Activated CD4-positive, alpha-beta T cell treated with anti-CD3 and anti-CD28 coated beads for 36 hours (primary cell): ENCODE results near the gene WDFY4. TPM values are rescaled to one million over a fixed set of nuclear protein-coding genes. Genes with fewer than 3 reads are reported as not detected.
"Not testable (repeated sequence)": the region's sequence is repeated elsewhere in the genome, so short reads cannot be mapped to it uniquely, and the experiment has no call there.

Source experiments
- ATAC-seq: fragments of 200-7000 bp; cut with Tn5 transposase; one replicate; pipeline ENCODE4 v1.10.0; 2021; ENCODE audit warnings: mild to moderate bottlenecking, moderate library complexity
- CTCF ChIA-PET: fragments of 350-600 bp; sonication (Branson Sonifier 250); formaldehyde crosslinking; loops from one replicate; lab custom pipeline; 2021; ENCODE audit warnings: antibody characterized with exemption; lab: Charles Lee
- POLR2A ChIA-PET: fragments of 350-600 bp; sonication (Branson Sonifier 250); formaldehyde crosslinking; loops from one replicate; lab custom pipeline; 2021; ENCODE audit warnings: antibody characterized with exemption, inconsistent platforms; lab: Charles Lee
- DNase-seq: peaks from one replicate; pipeline ENCODE4 v3.0.0-alpha.2; 2020
- H3K27ac Mint-ChIP-seq: one replicate; pipeline ENCODE4 v1.8.0; 2021; ENCODE audit warnings: mixed read lengths
- H3K27me3 Mint-ChIP-seq: one replicate; pipeline ENCODE4 v1.8.0; 2021; ENCODE audit warnings: mixed read lengths
- H3K36me3 Mint-ChIP-seq: one replicate; pipeline ENCODE4 v1.8.0; 2021; ENCODE audit warnings: low read depth, mixed read lengths
- H3K4me1 Mint-ChIP-seq: one replicate; pipeline ENCODE4 v1.8.0; 2021; ENCODE audit warnings: mixed read lengths
- H3K4me3 Mint-ChIP-seq: one replicate; pipeline ENCODE4 v1.8.0; 2021; ENCODE audit warnings: mild to moderate bottlenecking, moderate library complexity, mixed read lengths
- H3K9me3 Mint-ChIP-seq: one replicate; pipeline ENCODE4 v1.8.0; 2021; ENCODE audit warnings: low read depth, mixed read lengths
- intact Hi-C, 2 experiments: fragments of 100-400 bp; cut with DNase I in 1 of 2; cut with micrococcal nuclease in 1 of 2; formaldehyde crosslinking; loops; one replicate each; pipeline versions ENCODE4 v1.14.2 to v1.15.1; 2022 to 2024; cut with DNase I, micrococcal nuclease
- total RNA-seq, 2 experiments: library from RNA; stranded (reverse); gene quantifications; one replicate each; pipeline ENCODE4 v1.2.3, GENCODE V29; 2021

The WDFY4 gene
- under 1 TPM; 0.07 to 0.09 TPM for total RNA-seq

- H3K9me3 Mint-ChIP-seq, result no peaks in the 10 kb centered on the region
- no peak within 1 kb of the TSS for H3K27ac Mint-ChIP-seq
- no peak within 1 kb of the TSS for H3K4me3 Mint-ChIP-seq
- H3K4me1 Mint-ChIP-seq, result no peaks in the 10 kb centered on the region
- CTCF ChIA-PET, result interaction anchor here (1.2 kb wide), 1 partner anchor 28 kb away, joined by 4 read pairs; no protein-coding TSS in a partner anchor
- H3K27me3 Mint-ChIP-seq, result peaks cover 3% of the 10 kb centered on the region
- intact Hi-C loops, result no loop called here
- H3K36me3 Mint-ChIP-seq, result no peaks in the 10 kb centered on the region
- no peak for DNase-seq
- ATAC-seq, result no peak
- POLR2A ChIA-PET, result no interaction called here
Measured at GRCh38 chr10:48684792-48685623, at the start of gene WDFY4. WDFY4 (plus strand) TSS chr10:48684873; CDS start chr10:48709733, 24,860 bp downstream.

GRCh38 chr10:48634984-48635557 is 49.6 kb upstream of the WDFY4 start:
- no peak overlapping the region for H3K27ac Mint-ChIP-seq
- CTCF ChIA-PET, result no interaction called here
- POLR2A ChIA-PET, result no interaction called here
- peaks cover 7% of the 10 kb centered on the region for H3K9me3 Mint-ChIP-seq
- peaks cover 16% of the 10 kb centered on the region for H3K4me1 Mint-ChIP-seq
- ATAC-seq, result no peak
- no peak for DNase-seq
- no peaks in the 10 kb centered on the region for H3K36me3 Mint-ChIP-seq
- intact Hi-C loops, result no loop called here
- H3K27me3 Mint-ChIP-seq, result peaks cover 30% of the 10 kb centered on the region
- no peak overlapping the region for H3K4me3 Mint-ChIP-seq

- Mint-ChIP-seq H3K27ac (no peak overlapping the region), H3K36me3 (peaks cover 1% of the 10 kb centered on the region), H3K9me3 (peaks cover 11% of the 10 kb centered on the region), H3K4me1 (peaks cover 16% of the 10 kb centered on the region), H3K27me3 (peaks cover 33% of the 10 kb centered on the region), H3K4me3 (no peak overlapping the region)
- POLR2A ChIA-PET, result no interaction called here
- intact Hi-C loops, result no loop called here
- CTCF ChIA-PET, result interaction anchor here (0.7 to 1.0 kb wide), 3 partner anchors 21 to 76 kb away, joined by 3 read pairs; no protein-coding TSS in a partner anchor
- DNase-seq, result no peak
- ATAC-seq, result no peak
Measured at GRCh38 chr10:48636231-48636630, 48.4 kb upstream of the WDFY4 start.

- Mint-ChIP-seq H3K9me3 (peaks cover 17% of the 10 kb centered on the region), H3K27ac (no peak overlapping the region), H3K36me3 (peaks cover 2% of the 10 kb centered on the region), H3K4me3 (no peak overlapping the region), H3K4me1 (peaks cover 16% of the 10 kb centered on the region), H3K27me3 (peaks cover 34% of the 10 kb centered on the region)
- intact Hi-C loops, result no loop called here
- ChIA-PET CTCF (interaction anchor here (0.7 to 1.0 kb wide), 3 partner anchors 20 to 76 kb away, joined by 3 read pairs; no protein-coding TSS in a partner anchor), POLR2A (interaction anchor here (0.5 kb wide), 1 partner anchor 17 kb away, joined by 4 read pairs; no protein-coding TSS in a partner anchor)
- ATAC-seq (no peak), DNase-seq (no peak)
Measured at GRCh38 chr10:48636901-48637300, 47.8 kb upstream of the WDFY4 start.

GRCh38 chr10:48638158-48638557 is 46.5 kb upstream of the WDFY4 start:
- peaks cover 31% of the 10 kb centered on the region for H3K27me3 Mint-ChIP-seq
- no peak overlapping the region for H3K4me3 Mint-ChIP-seq
- peaks cover 16% of the 10 kb centered on the region for H3K4me1 Mint-ChIP-seq
- no peak for ATAC-seq
- no peak for DNase-seq
- POLR2A ChIA-PET, result no interaction called here
- intact Hi-C loops, result no loop called here
- CTCF ChIA-PET, result interaction anchor here (1.2 kb wide), 1 partner anchor 19 kb away, joined by 5 read pairs; no protein-coding TSS in a partner anchor
- peaks cover 17% of the 10 kb centered on the region for H3K9me3 Mint-ChIP-seq
- H3K36me3 Mint-ChIP-seq, result peaks cover 2% of the 10 kb centered on the region
- no peak overlapping the region for H3K27ac Mint-ChIP-seq

- DNase-seq, result no peak
- intact Hi-C loops, result no loop called here
- CTCF ChIA-PET, result no interaction called here
- POLR2A ChIA-PET, result no interaction called here
- peaks cover 9% of the 10 kb centered on the region for H3K4me1 Mint-ChIP-seq
- peaks cover 31% of the 10 kb centered on the region for H3K27me3 Mint-ChIP-seq
- peaks cover 2% of the 10 kb centered on the region for H3K36me3 Mint-ChIP-seq
- no peak overlapping the region for H3K27ac Mint-ChIP-seq
- no peak overlapping the region for H3K4me3 Mint-ChIP-seq
- peaks cover 17% of the 10 kb centered on the region for H3K9me3 Mint-ChIP-seq
- ATAC-seq, result no peak
Measured at GRCh38 chr10:48638739-48639527, 45.7 kb upstream of the WDFY4 start.

GRCh38 chr10:48639632-48640031 is 45.0 kb upstream of the WDFY4 start:
- H3K9me3 Mint-ChIP-seq, result peaks cover 17% of the 10 kb centered on the region
- ATAC-seq (no peak), DNase-seq (no peak)
- peaks cover 2% of the 10 kb centered on the region for H3K36me3 Mint-ChIP-seq
- H3K4me1 Mint-ChIP-seq, result peaks cover 2% of the 10 kb centered on the region
- POLR2A ChIA-PET, result no interaction called here
- peaks cover 31% of the 10 kb centered on the region for H3K27me3 Mint-ChIP-seq
- CTCF ChIA-PET, result no interaction called here
- H3K27ac Mint-ChIP-seq, result no peak overlapping the region
- intact Hi-C loops, result no loop called here
- no peak overlapping the region for H3K4me3 Mint-ChIP-seq

- POLR2A ChIA-PET, result no interaction called here
- H3K27me3 Mint-ChIP-seq, result peaks cover 35% of the 10 kb centered on the region
- no peaks in the 10 kb centered on the region for H3K4me1 Mint-ChIP-seq
- ATAC-seq, result no peak
- no peak overlapping the region for H3K27ac Mint-ChIP-seq
- H3K4me3 Mint-ChIP-seq, result no peak overlapping the region
- intact Hi-C loops, result no loop called here
- H3K9me3 Mint-ChIP-seq, result peaks cover 17% of the 10 kb centered on the region
- CTCF ChIA-PET, result no interaction called here
- peaks cover 2% of the 10 kb centered on the region for H3K36me3 Mint-ChIP-seq
- no peak for DNase-seq
Measured at GRCh38 chr10:48640326-48640725, 44.3 kb upstream of the WDFY4 start.

- DNase-seq, CTCF ChIA-PET, ATAC-seq, H3K4me3 Mint-ChIP-seq, POLR2A ChIA-PET, H3K4me1 Mint-ChIP-seq, H3K36me3 Mint-ChIP-seq, intact Hi-C loops, H3K27ac Mint-ChIP-seq: not testable (repeated sequence)
- Mint-ChIP-seq H3K27me3 (peaks cover 33% of the 10 kb centered on the region), H3K9me3 (peaks cover 17% of the 10 kb centered on the region)
Measured at GRCh38 chr10:48641099-48641690, 43.5 kb upstream of the WDFY4 start.

- ChIA-PET POLR2A (no interaction called here), CTCF (no interaction called here)
- DNase-seq, result no peak
- intact Hi-C loops, result no loop called here
- Mint-ChIP-seq H3K27me3 (peaks cover 10% of the 10 kb centered on the region), H3K27ac (no peak overlapping the region), H3K4me3 (no peak overlapping the region), H3K4me1 (no peaks in the 10 kb centered on the region), H3K36me3 (peaks cover 2% of the 10 kb centered on the region), H3K9me3 (peaks cover 7% of the 10 kb centered on the region)
- no peak for ATAC-seq
Measured at GRCh38 chr10:48645600-48645999, 39.1 kb upstream of the WDFY4 start.

- intact Hi-C loops, ATAC-seq, H3K9me3 Mint-ChIP-seq, DNase-seq, H3K4me3 Mint-ChIP-seq, H3K27ac Mint-ChIP-seq, H3K36me3 Mint-ChIP-seq, H3K4me1 Mint-ChIP-seq, POLR2A ChIA-PET: not testable (repeated sequence)
- H3K27me3 Mint-ChIP-seq, result peaks cover 12% of the 10 kb centered on the region
- CTCF ChIA-PET, result interaction anchor here (0.6 to 3.1 kb wide), 3 partner anchors 10 to 32 kb away, joined by 3 to 13 read pairs (median 3); no protein-coding TSS in a partner anchor
Measured at GRCh38 chr10:48647073-48647472, 37.6 kb upstream of the WDFY4 start.
